K562 (cell line): ENCODE data around the gene CDC20. TPM values are rescaled to one million over a fixed set of nuclear protein-coding genes. Genes with fewer than 3 reads are reported as not detected.

Experiments
- CBX2 ChIP-seq: fragments of 200-600 bp; sonication (generic); IDR thresholded peaks from one replicate; pipeline ENCODE4 v1.6.1; 2012; ENCODE audit warnings: mild to moderate bottlenecking, low read length, inconsistent platforms; ENCODE audit not compliant: insufficient read depth, poor library complexity, severe bottlenecking
- PRPF4 ChIP-seq: fragments of 200-400 bp; formaldehyde crosslinking; IDR thresholded peaks from one replicate; pipeline ENCODE4 v1.6.1; 2017; ENCODE audit warnings: low read length, low read depth, mild to moderate bottlenecking; ENCODE audit not compliant: insufficient read depth, poor library complexity, severe bottlenecking
- RUNX1 ChIP-seq: sonication (generic); IDR thresholded peaks from 2 replicates; pipeline ENCODE4 v1.6.1; 2016; ENCODE audit warnings: antibody characterized with exemption, low read depth
- TCFL5 ChIP-seq: fragments of 250-450 bp; sonication (Bioruptor Pico); conservative IDR thresholded peaks from 2 replicates; pipeline ENCODE4 v1.6.1; 2021; ENCODE audit warnings: mild to moderate bottlenecking, moderate library complexity, matching md5 sums
- polyA plus RNA-seq, 8 experiments: library from polyadenylated mRNA; depleted of rRNA in 4 of 8; stranded (reverse) in 5 of 8; unstranded in 3 of 8; fragments of >200 nt; fragmentation: Nextera tagmentation in 2 of 8; fragmentation: Illumina TruSeq in 1 of 8; extraction: Ambion mirVana in 2 of 8; extraction: Trizol in 1 of 8; gene quantifications; 2 replicates each; pipeline versions ENCODE4 v1.2.1 to v1.2.3, GENCODE V29; 2011 to 2014; ENCODE audit warnings: inconsistent platforms in 1 of 8, missing spikeins in 1 of 8
- total RNA-seq, 7 experiments: library from RNA; depleted of rRNA in 6 of 7; stranded (reverse); fragments of >200 nt in 6 of 7; fragmentation: Illumina TruSeq in 2 of 7; extraction: Trizol in 2 of 7; gene quantifications; 2 replicates each; pipeline versions ENCODE4 v1.2.1 to v1.2.3, GENCODE V29; 2011 to 2021; ENCODE audit warnings: low replicate concordance in 1 of 7
- TF ChIP-seq, protein P1 (sequence below): fragments of 200-800 bp; sonication (Bioruptor generic); IDR thresholded peaks from 2 replicates; pipeline ENCODE4 v1.6.1; 2016; ENCODE audit warnings: missing genetic modification characterization, missing compliant biosample characterization
- TF ChIP-seq, protein P2 (sequence below): fragments of 250-450 bp; sonication (Bioruptor Pico); IDR thresholded peaks from 2 replicates; pipeline ENCODE4 v1.8.0; 2021; ENCODE audit warnings: borderline replicate concordance, mild to moderate bottlenecking, moderate library complexity; ENCODE audit not compliant: poor library complexity, severe bottlenecking

The CDC20 gene
- total and polyA plus RNA-seq, 9 of the 15 experiments (the other 6 are each of a cell fraction or from before 2014, with no cell fraction given), result 45.2 to 224 (median 121) TPM

DNA sequence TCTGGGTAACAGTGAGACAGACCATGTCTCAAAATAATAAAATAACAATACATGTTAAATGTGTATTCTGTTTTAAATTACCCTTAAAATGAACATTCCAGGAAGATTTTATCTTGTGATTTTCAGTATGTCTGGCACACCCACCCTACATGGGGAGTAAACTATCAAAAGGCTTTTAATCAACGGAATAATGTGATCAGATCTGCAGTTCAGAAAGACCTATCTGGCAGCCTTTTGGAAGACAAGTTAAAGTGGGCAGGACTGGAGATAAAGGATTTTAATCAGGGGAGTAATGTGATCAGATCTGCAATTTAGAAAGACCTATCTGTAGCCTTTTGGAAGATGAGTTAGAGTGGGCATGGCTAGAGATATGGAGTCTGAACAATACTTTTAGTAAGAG, 20.7 kb downstream of the CDC20 start (continued):
- TF ChIP-seq, protein P1, sequence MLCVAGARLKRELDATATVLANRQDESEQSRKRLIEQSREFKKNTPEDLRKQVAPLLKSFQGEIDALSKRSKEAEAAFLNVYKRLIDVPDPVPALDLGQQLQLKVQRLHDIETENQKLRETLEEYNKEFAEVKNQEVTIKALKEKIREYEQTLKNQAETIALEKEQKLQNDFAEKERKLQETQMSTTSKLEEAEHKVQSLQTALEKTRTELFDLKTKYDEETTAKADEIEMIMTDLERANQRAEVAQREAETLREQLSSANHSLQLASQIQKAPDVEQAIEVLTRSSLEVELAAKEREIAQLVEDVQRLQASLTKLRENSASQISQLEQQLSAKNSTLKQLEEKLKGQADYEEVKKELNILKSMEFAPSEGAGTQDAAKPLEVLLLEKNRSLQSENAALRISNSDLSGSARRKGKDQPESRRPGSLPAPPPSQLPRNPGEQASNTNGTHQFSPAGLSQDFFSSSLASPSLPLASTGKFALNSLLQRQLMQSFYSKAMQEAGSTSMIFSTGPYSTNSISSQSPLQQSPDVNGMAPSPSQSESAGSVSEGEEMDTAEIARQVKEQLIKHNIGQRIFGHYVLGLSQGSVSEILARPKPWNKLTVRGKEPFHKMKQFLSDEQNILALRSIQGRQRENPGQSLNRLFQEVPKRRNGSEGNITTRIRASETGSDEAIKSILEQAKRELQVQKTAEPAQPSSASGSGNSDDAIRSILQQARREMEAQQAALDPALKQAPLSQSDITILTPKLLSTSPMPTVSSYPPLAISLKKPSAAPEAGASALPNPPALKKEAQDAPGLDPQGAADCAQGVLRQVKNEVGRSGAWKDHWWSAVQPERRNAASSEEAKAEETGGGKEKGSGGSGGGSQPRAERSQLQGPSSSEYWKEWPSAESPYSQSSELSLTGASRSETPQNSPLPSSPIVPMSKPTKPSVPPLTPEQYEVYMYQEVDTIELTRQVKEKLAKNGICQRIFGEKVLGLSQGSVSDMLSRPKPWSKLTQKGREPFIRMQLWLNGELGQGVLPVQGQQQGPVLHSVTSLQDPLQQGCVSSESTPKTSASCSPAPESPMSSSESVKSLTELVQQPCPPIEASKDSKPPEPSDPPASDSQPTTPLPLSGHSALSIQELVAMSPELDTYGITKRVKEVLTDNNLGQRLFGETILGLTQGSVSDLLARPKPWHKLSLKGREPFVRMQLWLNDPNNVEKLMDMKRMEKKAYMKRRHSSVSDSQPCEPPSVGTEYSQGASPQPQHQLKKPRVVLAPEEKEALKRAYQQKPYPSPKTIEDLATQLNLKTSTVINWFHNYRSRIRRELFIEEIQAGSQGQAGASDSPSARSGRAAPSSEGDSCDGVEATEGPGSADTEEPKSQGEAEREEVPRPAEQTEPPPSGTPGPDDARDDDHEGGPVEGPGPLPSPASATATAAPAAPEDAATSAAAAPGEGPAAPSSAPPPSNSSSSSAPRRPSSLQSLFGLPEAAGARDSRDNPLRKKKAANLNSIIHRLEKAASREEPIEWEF (CRISPR knock-in tag), result no peak
- TF ChIP-seq CBX2, result no peak
- TF ChIP-seq TCFL5 (CRISPR knock-in tag), result no peak
- no peak for TF ChIP-seq PRPF4
- no peak for TF ChIP-seq RUNX1
- TF ChIP-seq, protein P2, sequence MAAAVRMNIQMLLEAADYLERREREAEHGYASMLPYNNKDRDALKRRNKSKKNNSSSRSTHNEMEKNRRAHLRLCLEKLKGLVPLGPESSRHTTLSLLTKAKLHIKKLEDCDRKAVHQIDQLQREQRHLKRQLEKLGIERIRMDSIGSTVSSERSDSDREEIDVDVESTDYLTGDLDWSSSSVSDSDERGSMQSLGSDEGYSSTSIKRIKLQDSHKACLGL, result no peak
- TF ChIP-seq, all 486 proteins: peak for 0
